SU-DHL-6 (cell line): Measurements from ENCODE around the gene GRM2.

ENCODE experiments used
- CTCF ChIP-seq: fragments of 200-600 bp; sonication (generic); IDR thresholded peaks from one replicate; pipeline ENCODE4 v1.5.1; 2017; ENCODE audit warnings: antibody characterized with exemption, mild to moderate bottlenecking, low read length, moderate library complexity; ENCODE audit not compliant: insufficient read depth, poor library complexity, severe bottlenecking
- EZH2phosphoT487 ChIP-seq: fragments of 200-600 bp; sonication (generic), shearing (Covaris generic); conservative IDR thresholded peaks from 2 replicates; pipeline ENCODE4 v1.6.1; 2018; ENCODE audit warnings: mild to moderate bottlenecking, antibody characterized with exemption, low read length, moderate library complexity, mixed read lengths

GRCh38 chr3:51691021-51691420 is 15.8 kb upstream of the GRM2 start:
- TF ChIP-seq CTCF (no peak), EZH2phosphoT487 (no peak)
